GM18858 (cell line): ENCODE results near the gene BNC2.

Source experiments
- ATAC-seq: cut with Tn5 transposase; IDR thresholded peaks from one replicate; pipeline ENCODE4 v1.9.1; 2021; ENCODE audit not compliant: unreplicated experiment

The BNC2 gene

DNA sequence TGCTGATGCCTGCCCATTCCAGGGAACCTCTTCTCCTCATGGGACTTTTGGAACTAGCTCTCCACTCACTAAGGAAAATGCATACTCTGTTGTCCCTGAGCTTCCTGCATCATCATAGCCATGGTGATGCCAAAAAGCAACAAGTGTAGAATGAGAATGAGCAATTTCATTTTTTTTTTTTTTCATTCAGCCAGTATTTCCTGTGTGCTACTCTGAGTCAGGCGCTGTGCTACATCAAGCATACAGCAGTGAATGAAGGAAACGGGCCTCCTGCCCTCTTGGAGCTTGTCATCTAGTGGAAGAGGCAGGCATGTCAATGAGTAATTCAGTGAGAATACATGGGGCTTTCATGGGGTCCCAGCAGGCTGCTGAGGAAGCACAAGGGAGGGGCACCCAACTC is 483.1 kb downstream of the BNC2 start:
- no peak for ATAC-seq

DNA sequence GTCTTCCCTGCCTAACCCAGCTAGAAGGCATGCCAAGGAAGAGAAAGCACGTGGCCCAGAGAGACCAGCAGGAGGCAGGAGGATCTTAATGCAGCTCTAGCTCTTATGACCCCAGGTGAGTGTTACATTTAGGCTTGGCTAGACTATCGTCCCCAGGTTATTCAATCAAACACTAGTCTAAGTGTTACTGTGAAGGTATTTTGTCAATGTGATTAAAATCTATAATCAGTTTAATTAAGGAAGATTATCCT is 483.7 kb downstream of the BNC2 start:
- no peak for ATAC-seq

DNA sequence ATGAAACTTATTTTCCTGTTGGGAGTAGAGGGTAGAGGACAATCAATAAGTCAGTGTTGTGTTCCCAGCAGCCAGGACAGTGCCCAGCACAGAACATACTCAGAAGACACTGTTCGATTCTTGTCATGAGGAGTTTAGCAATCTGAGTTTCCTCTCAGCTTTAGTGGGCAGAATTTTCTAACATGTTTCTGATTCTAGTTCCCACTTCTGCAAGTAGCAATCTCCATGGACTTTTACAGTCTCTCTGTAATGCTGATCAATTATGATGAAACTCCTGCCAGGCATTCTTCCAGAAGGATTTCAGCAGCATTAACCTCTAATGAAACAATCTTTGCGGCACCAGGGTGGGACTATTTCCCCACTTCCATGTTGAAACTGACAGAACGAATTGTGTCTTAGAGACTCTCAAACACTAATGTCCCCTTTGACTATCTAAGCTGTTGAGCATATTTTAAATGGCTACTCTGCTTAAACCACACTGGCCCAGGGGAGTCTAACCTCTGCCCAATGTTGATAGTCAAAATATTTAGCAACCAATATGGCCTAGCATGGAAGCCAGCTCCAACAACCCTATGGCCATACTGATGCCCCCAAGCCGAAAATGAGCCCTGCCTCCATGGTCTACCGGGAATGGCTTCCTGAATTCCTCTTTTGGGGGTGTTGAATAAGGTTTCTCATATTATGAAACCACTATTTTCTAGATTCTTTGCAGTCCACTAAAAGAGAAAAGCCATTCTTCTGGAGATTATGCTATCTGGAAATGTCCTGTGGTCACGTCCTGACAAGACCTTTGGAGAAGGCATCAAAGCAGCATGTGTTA is 484.3 kb downstream of the BNC2 start:
- ATAC-seq, result no peak

DNA sequence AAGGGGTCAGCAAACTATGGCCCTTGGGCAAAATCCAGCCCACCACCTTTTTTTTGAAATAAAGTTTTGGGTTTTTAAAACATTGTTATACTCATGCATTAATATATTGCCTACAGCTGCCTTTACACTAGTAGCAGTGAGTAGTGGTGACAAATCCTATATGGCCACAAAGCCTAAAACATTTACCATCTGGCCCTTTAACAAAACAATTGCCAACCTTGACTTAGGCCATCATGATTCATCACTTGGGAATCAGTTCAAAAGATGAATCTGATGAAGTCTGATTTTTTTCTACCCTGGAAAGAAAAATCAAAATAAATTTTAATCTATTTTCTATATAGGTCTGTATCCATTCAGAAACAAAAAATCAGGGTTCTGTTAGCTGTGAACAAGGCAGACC is 484.9 kb downstream of the BNC2 start:
- ATAC-seq, result no peak

DNA sequence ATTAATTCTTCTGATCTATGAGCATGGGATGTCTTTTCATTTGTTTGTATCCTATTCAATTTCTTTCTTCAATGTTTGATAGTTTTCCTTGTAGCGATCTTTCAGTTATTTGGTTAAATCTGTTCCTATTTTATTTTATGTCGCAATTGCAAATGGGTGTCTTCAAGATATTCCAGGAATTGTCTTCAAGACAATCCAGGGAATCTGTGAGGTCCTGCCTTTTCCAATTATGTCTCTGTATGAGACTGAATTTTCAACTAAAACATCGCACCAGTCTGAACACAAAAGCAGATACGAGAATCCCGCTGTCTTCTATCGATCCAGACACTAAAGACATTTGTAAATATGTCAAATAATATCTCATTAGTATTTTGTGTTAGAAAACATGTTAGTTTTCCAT is 485.5 kb downstream of the BNC2 start:
- no peak for ATAC-seq

DNA sequence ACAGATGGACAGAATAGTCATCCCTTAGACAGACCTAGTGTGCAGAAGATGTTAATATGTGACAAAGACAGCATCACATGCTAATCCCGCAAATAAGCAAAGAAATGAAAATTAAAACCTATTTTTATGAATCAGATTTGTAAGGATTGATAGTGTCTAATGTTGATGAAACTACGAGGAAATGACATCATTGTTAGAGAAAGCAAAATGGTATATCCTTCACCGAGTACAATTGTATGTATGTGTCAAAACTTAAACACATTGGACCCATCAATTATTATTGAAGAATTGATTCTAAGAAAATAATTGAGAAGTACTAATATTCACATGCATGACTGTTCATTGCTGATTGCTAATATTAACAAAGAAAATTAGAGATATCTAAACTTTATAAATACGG is 493.2 kb downstream of the BNC2 start:
- no peak for ATAC-seq

DNA sequence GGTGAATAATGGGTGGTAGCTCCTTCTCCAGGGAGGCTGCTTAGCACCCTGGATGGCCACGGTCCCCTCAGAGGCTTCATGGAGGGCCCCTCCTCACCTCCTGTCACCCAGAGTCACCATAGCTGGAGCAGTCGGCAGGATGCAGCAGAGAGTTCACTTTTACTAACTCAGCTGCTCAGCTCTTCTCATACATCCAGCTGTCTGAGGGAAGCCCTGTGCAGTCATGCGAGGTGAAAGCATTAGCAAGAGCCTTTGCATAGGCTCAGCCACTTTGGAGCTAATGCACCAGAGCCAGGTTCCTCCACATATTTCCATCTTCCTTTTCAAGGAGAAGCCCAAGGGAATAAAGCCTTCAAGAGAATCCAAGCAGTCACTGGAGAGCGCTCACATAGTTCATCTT is 499.2 kb downstream of the BNC2 start:
- ATAC-seq, result no peak

DNA sequence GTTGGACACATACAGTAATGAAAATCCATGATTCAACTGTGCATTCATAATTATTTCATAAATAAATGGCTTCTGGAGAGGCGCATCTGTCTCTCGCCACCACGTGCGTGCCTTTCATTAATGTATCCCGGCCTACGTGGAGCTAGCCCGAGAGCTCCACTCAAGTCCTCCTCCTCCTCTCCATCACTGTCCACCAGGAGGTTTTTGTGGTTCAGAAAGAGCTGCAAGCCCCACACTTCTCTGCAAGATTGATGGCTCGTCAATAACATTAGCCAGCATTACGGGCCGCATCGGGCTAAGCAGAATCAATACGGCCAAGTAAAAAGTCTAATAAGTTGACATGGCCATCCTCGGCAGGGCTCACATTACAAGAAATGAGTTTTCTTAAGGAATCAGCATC is 499.8 kb downstream of the BNC2 start:
- ATAC-seq, result no peak

DNA sequence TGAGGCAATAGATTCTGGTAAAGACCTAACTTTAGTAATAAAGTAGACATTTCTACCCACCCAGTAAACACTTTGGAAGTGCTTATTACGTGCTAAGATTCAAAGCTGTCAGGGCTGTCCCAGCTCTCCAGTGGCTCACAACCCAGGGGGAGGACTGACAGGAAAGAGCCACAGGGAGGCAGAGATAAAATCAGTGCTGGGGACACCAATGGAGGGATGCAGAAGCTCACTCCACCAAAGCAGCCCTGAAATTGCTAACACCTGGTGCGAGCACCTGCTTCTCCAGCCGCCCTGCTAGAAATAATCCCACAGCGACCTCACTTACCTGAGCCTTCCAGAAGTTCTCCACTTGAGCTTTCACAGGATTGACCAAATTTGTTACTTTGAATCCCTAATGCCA is 501.0 kb downstream of the BNC2 start:
- no peak for ATAC-seq

DNA sequence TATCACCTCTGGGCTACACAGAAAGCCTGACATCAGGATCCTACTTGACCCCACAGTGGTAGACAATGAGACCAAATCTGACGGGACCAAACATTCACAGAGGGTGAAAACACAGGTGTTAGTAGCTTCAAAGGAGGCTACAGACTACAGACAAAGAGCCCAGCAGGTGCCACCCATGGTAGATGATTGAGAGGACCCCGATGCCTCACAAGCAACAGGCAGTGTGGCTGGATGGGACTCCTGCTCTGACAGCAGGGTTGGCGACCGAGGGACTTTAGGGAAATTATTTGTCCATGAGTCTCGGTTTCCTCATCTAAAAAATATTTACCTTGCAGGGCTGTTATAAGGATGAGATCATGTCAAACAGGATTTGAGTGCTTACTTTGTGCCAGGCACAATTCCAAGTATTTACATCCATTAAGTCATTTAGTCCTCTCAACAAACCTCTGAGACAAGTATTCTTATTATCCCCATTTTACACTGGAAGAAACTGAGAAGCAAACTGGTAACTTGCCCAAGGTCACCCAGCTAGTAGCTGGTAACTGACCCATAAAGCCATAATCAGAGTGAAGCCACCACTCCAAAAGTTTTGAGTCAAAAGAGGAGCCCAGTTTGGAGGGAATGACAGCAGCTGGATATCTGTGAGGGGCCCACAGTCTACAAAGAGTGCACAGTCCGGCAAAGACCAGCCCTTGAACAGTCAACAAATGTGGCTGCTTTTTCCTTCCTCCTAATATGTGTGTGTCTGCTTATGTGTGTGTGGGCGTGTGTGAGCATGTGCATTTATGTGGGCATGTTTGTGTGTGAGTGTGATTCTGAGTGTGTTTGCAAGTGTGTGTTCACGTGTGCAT is 502.0 kb downstream of the BNC2 start:
- no peak for ATAC-seq

DNA sequence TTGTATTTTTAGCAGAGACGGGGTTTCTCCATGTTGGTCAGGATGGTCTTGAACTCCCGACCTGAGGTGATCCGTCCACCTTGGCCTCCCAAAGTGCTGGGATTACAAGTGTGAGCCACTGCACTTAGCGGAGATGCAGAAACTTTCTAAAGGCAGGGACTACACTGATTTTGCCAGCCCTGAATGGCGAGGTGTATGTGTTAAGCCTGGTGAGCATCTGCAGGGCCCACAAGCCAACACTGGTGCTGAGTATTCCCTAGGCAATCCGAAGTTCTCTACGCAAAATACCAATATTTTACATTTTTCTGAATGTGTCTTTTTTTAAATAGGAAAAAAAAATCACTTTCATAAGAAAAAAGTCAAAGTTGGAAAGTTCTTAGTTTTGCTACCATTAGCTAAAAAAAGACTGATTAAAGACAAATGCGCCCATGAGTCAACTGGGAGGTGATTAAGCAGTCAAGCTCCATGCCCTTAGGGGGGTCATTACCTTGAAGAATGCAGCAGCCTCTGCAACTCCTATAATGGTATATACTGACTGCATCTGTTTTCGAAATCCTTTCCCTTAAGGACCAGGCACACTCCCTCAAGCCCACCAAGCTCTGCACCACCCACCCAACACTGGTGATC is 502.8 kb downstream of the BNC2 start:
- ATAC-seq, result no peak

DNA sequence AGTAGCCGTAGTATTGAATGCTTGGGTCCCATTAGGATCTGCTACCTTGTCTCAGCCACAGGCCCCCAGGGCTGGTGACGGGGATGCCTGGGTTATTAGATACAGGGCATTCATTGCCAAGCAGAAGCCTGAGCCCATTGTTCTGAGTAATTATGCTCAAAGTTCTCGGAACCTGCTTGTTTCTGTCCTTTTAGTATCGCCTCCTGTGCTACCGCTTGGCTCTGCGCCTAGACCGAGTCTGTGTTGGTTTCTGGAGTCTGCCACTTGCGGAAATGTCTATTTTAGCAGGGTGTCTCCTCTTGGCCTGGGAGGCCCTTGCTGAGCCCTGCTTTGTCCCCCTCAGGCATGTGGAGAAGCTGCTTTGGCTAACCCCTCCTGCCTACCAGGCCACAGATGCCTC is 506.1 kb downstream of the BNC2 start:
- no peak for ATAC-seq

DNA sequence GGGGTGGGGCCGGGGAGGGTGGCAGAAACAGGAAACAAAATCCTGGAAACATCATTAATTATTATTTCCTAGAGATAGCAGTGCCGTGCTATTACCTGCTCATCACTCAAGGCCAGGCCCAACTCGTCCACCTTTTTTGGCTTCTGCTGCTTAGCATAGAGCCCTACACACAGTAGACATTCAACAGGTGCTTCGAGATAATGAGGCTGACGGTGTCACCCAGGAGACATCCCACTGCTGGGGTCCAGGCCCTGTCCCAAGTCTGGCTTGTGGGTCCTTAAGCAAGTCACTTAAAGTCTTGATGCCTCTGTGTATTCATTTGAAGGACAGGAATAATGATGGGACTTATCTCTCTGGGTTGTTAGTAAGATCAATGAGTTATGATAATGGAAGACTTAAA is 506.6 kb downstream of the BNC2 start:
- no peak for ATAC-seq

DNA sequence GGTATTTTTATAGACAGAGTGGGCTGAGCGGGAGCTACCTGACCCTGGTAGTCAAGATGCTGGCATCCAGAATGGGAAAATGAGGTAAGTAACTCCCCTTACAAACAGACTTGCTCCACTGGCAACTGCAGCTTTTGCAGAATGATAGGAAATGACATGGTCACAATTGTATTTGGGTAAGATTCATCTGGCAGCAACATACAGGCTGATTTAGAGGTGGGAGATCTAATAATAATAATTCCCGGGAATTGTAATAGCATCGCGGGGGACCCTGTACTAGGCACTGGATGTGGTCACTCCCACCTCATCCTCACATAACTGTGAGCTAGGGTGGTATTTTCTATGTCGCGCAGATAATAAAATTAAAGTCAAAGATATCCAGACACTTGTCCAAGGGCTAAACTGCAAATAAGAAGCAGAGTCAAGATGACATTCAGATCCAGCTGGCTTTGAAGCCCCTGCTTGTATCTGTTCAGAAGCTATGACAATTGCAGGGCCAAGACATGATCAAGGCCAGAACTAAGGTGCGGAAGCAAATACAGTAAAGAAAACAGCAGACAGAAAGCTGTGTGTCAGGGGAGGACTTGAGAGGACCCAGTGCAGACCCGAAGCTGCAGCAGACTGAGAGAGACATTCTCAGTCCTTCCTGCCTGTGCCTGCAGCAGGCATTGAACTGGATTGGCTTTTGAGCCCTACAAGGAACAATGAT is 507.2 kb downstream of the BNC2 start:
- no peak for ATAC-seq

DNA sequence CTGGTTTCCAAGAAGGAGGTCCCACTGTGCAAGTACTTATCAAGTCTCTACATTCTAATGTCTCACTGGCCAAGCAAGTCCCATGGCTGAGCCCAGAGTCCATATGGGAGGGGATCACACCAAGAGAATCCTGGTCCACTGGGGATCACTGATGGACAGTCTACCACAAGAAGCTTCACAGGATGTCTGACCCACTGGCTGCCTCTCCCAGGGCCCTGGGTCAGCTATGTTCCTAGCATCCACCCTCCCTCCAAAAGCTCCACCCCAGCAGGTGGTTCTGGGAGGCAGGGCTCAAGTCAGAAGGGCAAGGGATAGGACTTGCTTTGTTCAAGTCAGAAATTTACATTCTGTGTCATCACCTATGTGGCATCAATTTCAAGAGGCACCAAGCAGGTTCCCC is 508.5 kb downstream of the BNC2 start:
- no peak for ATAC-seq

DNA sequence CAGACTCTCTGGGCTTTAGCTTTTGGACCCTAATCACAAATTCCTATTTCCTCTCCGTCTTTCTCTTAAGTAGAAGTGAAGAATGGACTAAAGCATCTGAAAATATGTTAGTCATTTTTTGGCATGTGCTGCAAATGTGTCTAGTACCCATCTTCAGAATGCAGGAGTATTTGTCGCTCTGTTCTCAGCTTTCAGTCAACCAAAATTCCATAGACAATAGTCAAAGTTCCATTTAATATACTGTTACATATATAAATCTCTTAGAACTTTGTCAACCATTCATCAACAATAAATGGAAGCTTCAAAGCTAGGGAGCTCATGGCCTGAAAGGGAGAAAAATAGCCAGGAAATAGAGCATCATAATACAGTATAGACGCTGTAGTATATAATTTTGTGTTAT is 509.4 kb downstream of the BNC2 start:
- ATAC-seq, result no peak

DNA sequence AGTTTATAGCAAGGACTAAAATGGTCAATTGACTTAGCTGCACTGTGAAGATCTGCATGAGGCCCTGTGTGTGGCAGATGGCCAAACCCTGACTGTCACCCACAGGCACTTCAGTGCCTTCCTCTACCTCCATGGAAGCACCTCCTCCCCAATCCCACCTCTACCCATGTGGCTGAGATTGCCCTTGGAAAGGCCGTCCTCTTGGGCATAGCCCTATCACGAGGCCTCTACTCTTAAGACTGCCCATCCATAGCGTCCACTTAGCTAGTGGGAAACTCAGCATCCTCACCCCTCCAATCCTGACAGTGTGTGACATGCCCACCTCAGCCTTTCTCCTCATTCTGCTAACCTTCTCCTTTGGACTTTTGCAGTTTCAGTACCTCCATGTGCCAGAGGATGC is 510.2 kb downstream of the BNC2 start:
- ATAC-seq, result no peak
